Stimulated activated naive CD4-positive, alpha-beta T cell treated with Interleukin-2 at 50 U/mL for 16 hours (primary cell): Measurements from ENCODE around the gene TIMELESS.
"Not testable (repeated sequence)": the region's sequence is repeated elsewhere in the genome, so short reads cannot be mapped to it uniquely, and the experiment has no call there.

ENCODE experiments used
- DNase-seq: peaks from one replicate; lab custom pipeline; 2025; lab: John Stamatoyannopoulos, UW

Gene TIMELESS

GRCh38 chr12:56462565-56462964 lies 13.3 kb upstream of the TIMELESS start:
- DNase-seq = no peak

GRCh38 chr12:56461235-56462159 lies 12.3 kb upstream of the TIMELESS start:
- no peak for DNase-seq

GRCh38 chr12:56457817-56458216 lies 8.6 kb upstream of the TIMELESS start:
- no peak for DNase-seq

- DNase-seq = no peak
Observed at GRCh38 chr12:56454557-56454956, 5.3 kb upstream of the TIMELESS start, which contains the start of gene MIP. TSS of gene MIP (minus strand) at chr12:56454657. CDS start at chr12:56454613, 44 bp downstream.

- DNase-seq = no peak
Observed at GRCh38 chr12:56451147-56451546, 1.9 kb upstream of the TIMELESS start.

GRCh38 chr12:56450241-56450640 lies 1.0 kb upstream of the TIMELESS start:
- DNase-seq = no peak

GRCh38 chr12:56449622-56449984 lies 377 bp upstream of the TIMELESS start:
- DNase-seq = no peak

GRCh38 chr12:56443208-56443607 lies 6.0 kb downstream of the TIMELESS start:
- DNase-seq = not testable (repeated sequence)

- DNase-seq = no peak
Observed at GRCh38 chr12:56437430-56438176, 11.6 kb downstream of the TIMELESS start.

- no peak for DNase-seq
Observed at GRCh38 chr12:56434828-56435227, 14.4 kb downstream of the TIMELESS start.

GRCh38 chr12:56431850-56432249 lies 17.4 kb downstream of the TIMELESS start:
- no peak for DNase-seq

GRCh38 chr12:56431288-56431687 lies 17.9 kb downstream of the TIMELESS start:
- DNase-seq = no peak

GRCh38 chr12:56425940-56426438 lies 23.2 kb downstream of the TIMELESS start:
- DNase-seq = no peak

GRCh38 chr12:56425193-56425592 lies 24.0 kb downstream of the TIMELESS start:
- DNase-seq = no peak

GRCh38 chr12:56420411-56420810 lies 28.8 kb downstream of the TIMELESS start:
- no peak for DNase-seq

GRCh38 chr12:56417739-56418138 lies 31.5 kb downstream of the TIMELESS start:
- no peak for DNase-seq

- no peak for DNase-seq
Observed at GRCh38 chr12:56414401-56414800, 34.8 kb downstream of the TIMELESS start.

- DNase-seq = no peak
Observed at GRCh38 chr12:56413392-56413791, 35.8 kb downstream of the TIMELESS start.

GRCh38 chr12:56411781-56412639 lies 37.2 kb downstream of the TIMELESS start:
- no peak for DNase-seq

- no peak for DNase-seq
Observed at GRCh38 chr12:56410768-56411167, 38.5 kb downstream of the TIMELESS start.

- DNase-seq = no peak
Observed at GRCh38 chr12:56408799-56409417, 40.3 kb downstream of the TIMELESS start.
